HCT116 (cell line): ENCODE results near the gene STK38L. TPM values are rescaled to one million over a fixed set of nuclear protein-coding genes. Genes with fewer than 3 reads are reported as not detected.

Experiments
- ATAC-seq: fragments of 200-7000 bp; cut with Tn5 transposase; 2 replicates; pipeline ENCODE4 v1.9.1; 2020; ENCODE audit warnings: mild to moderate bottlenecking, moderate library complexity
- BruUV-seq: library from RNA; stranded (reverse); fragments of 400-500 nt; replicated peaks from 2 replicates; lab custom pipeline; 2021; lab: Mats Ljungman, UMichigan
- CTCF ChIA-PET: fragments of 300-600 bp; sonication (Branson Sonifier 250); formaldehyde crosslinking; loops from one replicate; lab custom pipeline; 2021; ENCODE audit warnings: antibody characterized with exemption; lab: Charles Lee
- POLR2A ChIA-PET: fragments of 300-600, 350-600 bp; sonication (Branson Sonifier 250); formaldehyde crosslinking; loops from one replicate; lab custom pipeline; 2021; ENCODE audit warnings: antibody characterized with exemption; lab: Charles Lee
- RAD21 ChIA-PET, 2 experiments: fragments of 300-600 bp; sonication (Branson Sonifier 250); formaldehyde crosslinking; loops; one replicate each; lab custom pipeline; 2023; ENCODE audit warnings: low total read pairs in 2 of 2; ENCODE audit not compliant: uncharacterized antibody in 2 of 2, unreplicated experiment in 2 of 2, low non-redundant PET in 1 of 2; lab: Charles Lee
- DNase-seq: peaks from one replicate; pipeline ENCODE4 v3.0.0-alpha.2; 2010; ENCODE audit warnings: low read depth, low spot score
- H2AFZ ChIP-seq: fragments of 200-600 bp; shearing (Covaris generic), sonication (generic); 2 replicates; pipeline ENCODE4 v1.6.1; 2017; ENCODE audit warnings: low read depth, mixed run types, mixed read lengths, antibody characterized with exemption, low read length; ENCODE audit not compliant: poor library complexity, severe bottlenecking
- H3K27ac ChIP-seq: 2 replicates; pipeline ENCODE4 v1.5.1; 2012; ENCODE audit warnings: low read depth, low read length
- H3K27me3 ChIP-seq: fragments of 200-600 bp; sonication (generic); 2 replicates; pipeline ENCODE4 v1.6.1; 2016; ENCODE audit warnings: mixed run types, low read length, mixed read lengths; ENCODE audit not compliant: insufficient read depth
- H3K36me3 ChIP-seq, 2 experiments: fragments of 200-500 bp in 1 of 2; fragments of 200-600 bp in 1 of 2; sonication (Bioruptor generic) in 1 of 2; sonication (generic) in 1 of 2; 2 replicates each; pipeline versions ENCODE4 v1.5.1 to v1.6.1; 2014 to 2016; ENCODE audit warnings: low read length in 2 of 2, inconsistent platforms in 1 of 2, mixed read lengths in 1 of 2, mixed run types in 1 of 2; ENCODE audit not compliant: insufficient read depth in 2 of 2, control insufficient read depth in 1 of 2
- H3K4me1 ChIP-seq, 2 experiments: fragments of 200-600 bp in 1 of 2; sonication (generic) in 1 of 2; 2 replicates each; pipeline versions ENCODE4 v1.5.1 to v1.6.1; 2012 to 2017; ENCODE audit warnings: low read length in 2 of 2, inconsistent platforms in 1 of 2, mild to moderate bottlenecking in 1 of 2, mixed read lengths in 1 of 2, mixed run types in 1 of 2, moderate library complexity in 1 of 2; ENCODE audit not compliant: insufficient read depth in 2 of 2, control insufficient read depth in 1 of 2
- H3K4me2 ChIP-seq: fragments of 200-600 bp; sonication (generic); 2 replicates; pipeline ENCODE4 v1.6.1; 2017; ENCODE audit warnings: mixed run types, low read length, mixed read lengths
- H3K4me3 ChIP-seq, 2 experiments: fragments of 200-600 bp in 1 of 2; sonication (generic) in 1 of 2; replicated peaks in 1 of 2; 2 replicates each; pipeline ENCODE4 v1.5.1; 2011 to 2016; ENCODE audit warnings: low read length in 2 of 2, control low read depth in 1 of 2, low read depth in 1 of 2, mild to moderate bottlenecking in 1 of 2, mixed read lengths in 1 of 2, mixed run types in 1 of 2
- H3K79me2 ChIP-seq: fragments of 200-600 bp; sonication (generic); 2 replicates; pipeline ENCODE4 v1.6.1; 2017; ENCODE audit warnings: mild to moderate bottlenecking, mixed run types, low read length, moderate library complexity, mixed read lengths; ENCODE audit not compliant: insufficient read depth
- H3K9ac ChIP-seq: fragments of 200-600 bp; sonication (generic); 2 replicates; pipeline ENCODE4 v1.6.1; 2016; ENCODE audit warnings: low read length, mixed read lengths
- H3K9me2 ChIP-seq: fragments of 200-600 bp; sonication (generic), shearing (Covaris generic); 2 replicates; pipeline ENCODE4 v1.6.1; 2017; ENCODE audit warnings: mixed run types, mild to moderate bottlenecking, moderate library complexity; ENCODE audit not compliant: insufficient read depth
- H3K9me3 ChIP-seq, 2 experiments: fragments of 200-500 bp in 1 of 2; fragments of 200-600 bp in 1 of 2; sonication (Bioruptor generic) in 1 of 2; sonication (generic) in 1 of 2; 2 replicates each; pipeline ENCODE4 v1.6.1; 2014 to 2017; ENCODE audit warnings: low read length in 2 of 2, mixed read lengths in 2 of 2, inconsistent platforms in 1 of 2, low read depth in 1 of 2, mild to moderate bottlenecking in 1 of 2, mixed run types in 1 of 2, moderate library complexity in 1 of 2; ENCODE audit not compliant: control insufficient read depth in 1 of 2, insufficient read depth in 1 of 2
- H4K20me1 ChIP-seq: fragments of 200-600 bp; sonication (generic), shearing (Covaris generic); 2 replicates; pipeline ENCODE4 v1.6.1; 2017; ENCODE audit warnings: mixed run types, mild to moderate bottlenecking, moderate library complexity; ENCODE audit not compliant: insufficient read depth
- CBX3 ChIP-seq: IDR thresholded peaks from 2 replicates; pipeline ENCODE4 v1.6.1; 2012; ENCODE audit warnings: low read depth
- CEBPB ChIP-seq: IDR thresholded peaks from 2 replicates; pipeline ENCODE4 v1.6.1; 2012; ENCODE audit warnings: low read depth
- EGR1 ChIP-seq: IDR thresholded peaks from 2 replicates; pipeline ENCODE4 v1.6.1; 2012; ENCODE audit warnings: low read depth
- ELF1 ChIP-seq: IDR thresholded peaks from 2 replicates; pipeline ENCODE4 v1.6.1; 2012; ENCODE audit warnings: low read depth, borderline replicate concordance
- EZH2 ChIP-seq: fragments of 200-600 bp; sonication (generic); IDR thresholded peaks from 2 replicates; pipeline ENCODE4 v1.6.1; 2017; ENCODE audit warnings: antibody characterized with exemption, mixed run types
- EZH2phosphoT487 ChIP-seq: fragments of 200-600 bp; IDR thresholded peaks from 2 replicates; pipeline ENCODE4 v1.6.1; 2018; ENCODE audit warnings: antibody characterized with exemption, borderline replicate concordance
- FOSL1 ChIP-seq: IDR thresholded peaks from 2 replicates; pipeline ENCODE4 v1.6.1; 2012; ENCODE audit warnings: low read depth
- POLR2AphosphoS5 ChIP-seq: IDR thresholded peaks from 2 replicates; pipeline ENCODE4 v1.6.1; 2011; ENCODE audit warnings: mild to moderate bottlenecking, low read depth, low read length, moderate library complexity
- RAD21 ChIP-seq: IDR thresholded peaks from 2 replicates; pipeline ENCODE4 v1.6.1; 2012; ENCODE audit warnings: low read depth, mild to moderate bottlenecking
- SIN3A ChIP-seq: IDR thresholded peaks from 2 replicates; pipeline ENCODE4 v1.6.1; 2012; ENCODE audit warnings: low read depth
- SP1 ChIP-seq: IDR thresholded peaks from 2 replicates; pipeline ENCODE4 v1.6.1; 2012; ENCODE audit warnings: low read depth
- SRF ChIP-seq: IDR thresholded peaks from 2 replicates; pipeline ENCODE4 v1.6.1; 2012; ENCODE audit warnings: low read depth
- TCF7L2 ChIP-seq: IDR thresholded peaks from 2 replicates; pipeline ENCODE4 v1.7.0; 2011; ENCODE audit warnings: borderline replicate concordance, inconsistent platforms; ENCODE audit not compliant: insufficient read depth, insufficient read length; ENCODE audit errors: extremely low read depth
- ZFX ChIP-seq: fragments of 450-650 bp; IDR thresholded peaks from 2 replicates; pipeline ENCODE4 v1.6.1; 2017
- ZNF274 ChIP-seq: fragments of 200-500 bp; sonication (Bioruptor generic); IDR thresholded peaks from 2 replicates; pipeline ENCODE4 v1.6.1; 2014; ENCODE audit warnings: mild to moderate bottlenecking, low read depth, low read length, inconsistent platforms
- intact Hi-C: fragments of 100-400 bp; cut with micrococcal nuclease; formaldehyde crosslinking; loops from 2 replicates; pipeline ENCODE4 v1.10.0; 2022
- total RNA-seq: library from RNA; stranded (reverse); gene quantifications from one replicate; pipeline ENCODE4 v1.2.1, GENCODE V29; 2021; ENCODE audit not compliant: unreplicated experiment
- TF ChIP-seq, protein P1 (sequence below): IDR thresholded peaks from 2 replicates; pipeline ENCODE4 v1.6.1; 2012
- TF ChIP-seq, protein P2 (sequence below): IDR thresholded peaks from 2 replicates; pipeline ENCODE4 v1.6.1; 2011; ENCODE audit warnings: mild to moderate bottlenecking, low read length, moderate library complexity; ENCODE audit not compliant: insufficient replicate concordance; ENCODE audit errors: extremely low read depth
- TF ChIP-seq, protein P3 (sequence below), 3 experiments: fragments of 200-600 bp in 1 of 3; sonication (generic) in 1 of 3; IDR thresholded peaks in 2 of 3; conservative IDR thresholded peaks in 1 of 3; 2 replicates each; pipeline ENCODE4 v1.5.1; 2012 to 2017; ENCODE audit warnings: low read depth in 2 of 3, low read length in 2 of 3, antibody characterized with exemption in 1 of 3, borderline replicate concordance in 1 of 3, control low read depth in 1 of 3, mild to moderate bottlenecking in 1 of 3, mixed read lengths in 1 of 3, mixed run types in 1 of 3, moderate library complexity in 1 of 3; ENCODE audit not compliant: insufficient read depth in 1 of 3

Gene STK38L
- total RNA-seq, 1 experiment from 2014 or later, result 23.9 TPM

DNA sequence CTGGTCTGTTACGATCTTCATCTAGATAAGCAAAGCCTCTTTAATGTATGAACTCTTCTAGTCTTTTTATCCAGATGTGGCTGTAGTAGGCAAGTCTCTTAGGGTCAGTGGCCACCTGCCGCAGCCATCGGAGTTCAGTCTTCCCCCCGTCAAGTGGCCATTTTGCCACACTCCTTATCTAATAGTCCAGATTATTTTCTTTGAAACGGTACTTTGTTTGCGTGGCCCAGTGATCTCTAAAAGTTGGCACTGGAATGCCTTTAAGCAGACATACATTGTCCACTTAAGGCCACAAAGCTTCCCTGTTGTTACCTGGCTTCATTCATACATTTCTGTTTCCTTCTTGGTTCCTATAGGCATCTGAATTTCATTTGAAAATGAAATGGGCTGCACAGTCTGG lies 52.6 kb downstream of the STK38L start:
- no peaks in the 10 kb centered on the region for H3K4me1 ChIP-seq
- H3K27ac ChIP-seq, result no peak overlapping the region
- no peak for ATAC-seq
- no peak overlapping the region for H2AFZ ChIP-seq
- no peak overlapping the region for H3K4me3 ChIP-seq
- DNase-seq, result no peak
- TF ChIP-seq POLR2AphosphoS5 (no peak), TCF7L2 (no peak), SRF (no peak), EGR1 (no peak), CBX3 (no peak), CEBPB (no peak), ZNF274 (no peak)
- TF ChIP-seq, protein P1, sequence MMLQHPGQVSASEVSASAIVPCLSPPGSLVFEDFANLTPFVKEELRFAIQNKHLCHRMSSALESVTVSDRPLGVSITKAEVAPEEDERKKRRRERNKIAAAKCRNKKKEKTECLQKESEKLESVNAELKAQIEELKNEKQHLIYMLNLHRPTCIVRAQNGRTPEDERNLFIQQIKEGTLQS, result no peak
- H3K27me3 ChIP-seq, result no peaks in the 10 kb centered on the region
- H3K4me2 ChIP-seq, result no peak overlapping the region
- no peaks in the 10 kb centered on the region for H3K9me3 ChIP-seq
- intact Hi-C loops, result no loop called here
- no peaks in the 10 kb centered on the region for H3K79me2 ChIP-seq
- no peaks in the 10 kb centered on the region for H3K36me3 ChIP-seq
- H3K9ac ChIP-seq, result no peak overlapping the region
- RAD21 ChIA-PET, result no interaction called here
- no peaks in the 10 kb centered on the region for H3K9me2 ChIP-seq
- no TSS peak for BruUV-seq
- CTCF ChIA-PET, result interaction anchor here (1.8 kb wide), 1 partner anchor 10 kb away, joined by 10 read pairs; no protein-coding TSS in a partner anchor
- H4K20me1 ChIP-seq, result no peaks in the 10 kb centered on the region
- POLR2A ChIA-PET, result no interaction called here

DNA sequence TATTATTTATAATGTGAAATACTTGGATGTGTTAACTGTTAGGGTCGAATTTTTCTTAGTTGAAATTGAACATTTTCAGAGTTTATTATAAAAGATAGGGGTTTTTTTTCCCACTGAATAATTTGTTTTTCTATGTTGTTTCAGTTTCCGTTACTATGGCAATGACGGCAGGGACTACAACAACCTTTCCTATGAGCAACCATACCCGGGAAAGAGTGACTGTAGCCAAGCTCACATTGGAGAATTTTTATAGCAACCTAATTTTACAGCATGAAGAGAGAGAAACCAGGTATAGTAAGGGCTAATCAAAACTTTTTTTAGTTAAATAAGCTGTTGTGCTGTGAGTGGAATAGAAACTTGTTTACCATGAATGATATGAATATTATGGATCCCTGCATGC lies 53.5 kb downstream of the STK38L start:
- Histone ChIP-seq H3K36me3 (no peaks in the 10 kb centered on the region), H4K20me1 (no peaks in the 10 kb centered on the region), H3K79me2 (no peaks in the 10 kb centered on the region), H3K27ac (no peak overlapping the region), H3K4me1 (no peaks in the 10 kb centered on the region), H3K4me3 (no peak overlapping the region), H3K9me3 (no peaks in the 10 kb centered on the region), H2AFZ (no peak overlapping the region), H3K9ac (no peak overlapping the region), H3K27me3 (no peaks in the 10 kb centered on the region), H3K9me2 (no peaks in the 10 kb centered on the region), H3K4me2 (no peak overlapping the region)
- ChIA-PET POLR2A (no interaction called here), CTCF (interaction anchor here (1.8 kb wide), 1 partner anchor 9 kb away, joined by 10 read pairs; no protein-coding TSS in a partner anchor), RAD21 (no interaction called here)
- intact Hi-C loops, result no loop called here
- DNase-seq (no peak), ATAC-seq (no peak)
- no TSS peak for BruUV-seq
- TF ChIP-seq, protein P1, result no peak
- TF ChIP-seq EZH2phosphoT487, result no peak
- TF ChIP-seq SIN3A, result no peak
- no peak for TF ChIP-seq FOSL1
- no peak for TF ChIP-seq EZH2
- no peak for TF ChIP-seq CEBPB
- TF ChIP-seq RAD21, result no peak
- TF ChIP-seq ZFX, result no peak
- TF ChIP-seq, protein P2, sequence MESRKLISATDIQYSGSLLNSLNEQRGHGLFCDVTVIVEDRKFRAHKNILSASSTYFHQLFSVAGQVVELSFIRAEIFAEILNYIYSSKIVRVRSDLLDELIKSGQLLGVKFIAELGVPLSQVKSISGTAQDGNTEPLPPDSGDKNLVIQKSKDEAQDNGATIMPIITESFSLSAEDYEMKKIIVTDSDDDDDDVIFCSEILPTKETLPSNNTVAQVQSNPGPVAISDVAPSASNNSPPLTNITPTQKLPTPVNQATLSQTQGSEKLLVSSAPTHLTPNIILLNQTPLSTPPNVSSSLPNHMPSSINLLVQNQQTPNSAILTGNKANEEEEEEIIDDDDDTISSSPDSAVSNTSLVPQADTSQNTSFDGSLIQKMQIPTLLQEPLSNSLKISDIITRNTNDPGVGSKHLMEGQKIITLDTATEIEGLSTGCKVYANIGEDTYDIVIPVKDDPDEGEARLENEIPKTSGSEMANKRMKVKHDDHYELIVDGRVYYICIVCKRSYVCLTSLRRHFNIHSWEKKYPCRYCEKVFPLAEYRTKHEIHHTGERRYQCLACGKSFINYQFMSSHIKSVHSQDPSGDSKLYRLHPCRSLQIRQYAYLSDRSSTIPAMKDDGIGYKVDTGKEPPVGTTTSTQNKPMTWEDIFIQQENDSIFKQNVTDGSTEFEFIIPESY, result no peak
- TF ChIP-seq, protein P3, sequence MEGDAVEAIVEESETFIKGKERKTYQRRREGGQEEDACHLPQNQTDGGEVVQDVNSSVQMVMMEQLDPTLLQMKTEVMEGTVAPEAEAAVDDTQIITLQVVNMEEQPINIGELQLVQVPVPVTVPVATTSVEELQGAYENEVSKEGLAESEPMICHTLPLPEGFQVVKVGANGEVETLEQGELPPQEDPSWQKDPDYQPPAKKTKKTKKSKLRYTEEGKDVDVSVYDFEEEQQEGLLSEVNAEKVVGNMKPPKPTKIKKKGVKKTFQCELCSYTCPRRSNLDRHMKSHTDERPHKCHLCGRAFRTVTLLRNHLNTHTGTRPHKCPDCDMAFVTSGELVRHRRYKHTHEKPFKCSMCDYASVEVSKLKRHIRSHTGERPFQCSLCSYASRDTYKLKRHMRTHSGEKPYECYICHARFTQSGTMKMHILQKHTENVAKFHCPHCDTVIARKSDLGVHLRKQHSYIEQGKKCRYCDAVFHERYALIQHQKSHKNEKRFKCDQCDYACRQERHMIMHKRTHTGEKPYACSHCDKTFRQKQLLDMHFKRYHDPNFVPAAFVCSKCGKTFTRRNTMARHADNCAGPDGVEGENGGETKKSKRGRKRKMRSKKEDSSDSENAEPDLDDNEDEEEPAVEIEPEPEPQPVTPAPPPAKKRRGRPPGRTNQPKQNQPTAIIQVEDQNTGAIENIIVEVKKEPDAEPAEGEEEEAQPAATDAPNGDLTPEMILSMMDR (IDR thresholded peaks at IDR 0.05 in 2 of 3, conservative IDR thresholded peaks at IDR 0.05 in 1 of 3; ENCODE audit: borderline replicate concordance in 1 of 3, insufficient read depth in 1 of 3, low read depth in 2 of 3, low read length in 2 of 3), result no peak
- TF ChIP-seq SP1, result no peak
- no peak for TF ChIP-seq TCF7L2
- TF ChIP-seq EGR1, result no peak
- TF ChIP-seq ELF1, result no peak
